HUES48 (cell line): ENCODE measurements around the gene TRAF5.

ENCODE experiments used
- H3K27ac ChIP-seq: one replicate; pipeline ENCODE4 v1.7.0; 2013; ENCODE audit warnings: low read depth, low read length, inconsistent platforms
- H3K27me3 ChIP-seq: 2 replicates; pipeline ENCODE4 v1.6.1; 2013; ENCODE audit warnings: mild to moderate bottlenecking, low read length; ENCODE audit not compliant: control insufficient read depth, insufficient read depth
- H3K36me3 ChIP-seq: 2 replicates; pipeline ENCODE4 v1.6.1; 2013; ENCODE audit warnings: low read length; ENCODE audit not compliant: control insufficient read depth, insufficient read depth
- H3K4me1 ChIP-seq: 2 replicates; pipeline ENCODE4 v1.6.1; 2013; ENCODE audit warnings: mild to moderate bottlenecking, low read length; ENCODE audit not compliant: control insufficient read depth, insufficient read depth
- H3K4me3 ChIP-seq: 2 replicates; pipeline ENCODE4 v1.5.1; 2013; ENCODE audit warnings: mild to moderate bottlenecking, low read depth, low read length
- H3K9ac ChIP-seq: 2 replicates; pipeline ENCODE4 v1.6.1; 2013; ENCODE audit warnings: mild to moderate bottlenecking, low read depth, low read length, moderate library complexity
- H3K9me3 ChIP-seq: 2 replicates; pipeline ENCODE4 v1.6.1; 2013; ENCODE audit warnings: low read length; ENCODE audit not compliant: control insufficient read depth, insufficient read depth

TRAF5 gene

GRCh38 chr1:211336161-211336560, 9.5 kb downstream of the TRAF5 start:
- H3K27me3 ChIP-seq: no peaks in the 10 kb centered on the region
- H3K27ac ChIP-seq: no peak overlapping the region
- H3K4me1 ChIP-seq: peaks cover 20% of the 10 kb centered on the region
- H3K36me3 ChIP-seq: no peaks in the 10 kb centered on the region
- no peak overlapping the region for H3K9ac ChIP-seq
- H3K9me3 ChIP-seq: no peaks in the 10 kb centered on the region
- H3K4me3 ChIP-seq: no peak overlapping the region

- Histone ChIP-seq H3K9ac (no peak overlapping the region), H3K27me3 (no peaks in the 10 kb centered on the region), H3K9me3 (no peaks in the 10 kb centered on the region), H3K4me1 (peaks cover 16% of the 10 kb centered on the region; the same call in 1 of the 2 replicates), H3K36me3 (no peaks in the 10 kb centered on the region), H3K27ac (no peak overlapping the region), H3K4me3 (no peak overlapping the region)
These were observed 10.1 kb downstream of the TRAF5 start for GRCh38 chr1:211336775-211337174.

DNA sequence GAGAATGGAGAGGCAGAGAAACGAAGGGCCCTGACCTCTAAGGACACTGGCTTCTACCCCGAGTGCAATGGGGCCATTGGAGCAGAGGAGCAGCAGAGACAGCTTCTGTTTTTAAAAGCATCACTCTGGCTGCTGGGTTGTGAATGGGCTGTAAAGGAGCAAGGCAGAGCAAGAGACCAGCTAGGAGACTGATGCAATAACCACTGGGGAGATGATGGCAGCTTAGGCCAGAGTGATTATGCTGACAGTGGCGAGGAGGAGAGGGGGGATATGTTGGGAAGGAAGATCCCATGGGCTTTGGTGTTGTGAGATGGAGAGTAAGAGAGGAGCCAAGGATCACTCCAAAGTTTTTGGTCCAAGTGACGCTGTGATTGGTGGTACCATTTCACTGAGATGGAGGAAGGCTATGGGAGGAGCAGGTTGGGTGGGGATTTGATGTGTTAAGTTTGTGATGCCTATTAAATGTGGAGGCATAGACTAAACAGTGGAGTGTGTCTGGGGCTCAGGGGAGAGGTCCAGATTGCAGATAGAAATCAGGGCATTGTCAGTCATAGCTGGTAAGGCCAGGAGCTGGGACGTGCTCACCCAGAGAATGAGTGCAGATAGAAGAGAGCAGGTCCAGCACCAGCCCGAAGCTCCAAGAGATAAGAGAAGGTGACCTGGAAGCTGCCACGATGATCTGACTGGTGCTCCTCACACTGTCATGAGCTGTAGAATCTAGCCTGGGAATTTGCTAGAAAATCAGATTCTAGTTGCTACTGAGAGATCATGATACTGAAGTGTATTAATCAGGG, 11.0 kb downstream of the TRAF5 start:
- H3K4me3 ChIP-seq: no peak overlapping the region
- no peak overlapping the region for H3K27ac ChIP-seq
- H3K4me1 ChIP-seq: peaks cover 9% of the 10 kb centered on the region; the same call in 1 of the 2 replicates
- no peak overlapping the region for H3K9ac ChIP-seq
- no peaks in the 10 kb centered on the region for H3K27me3 ChIP-seq
- no peaks in the 10 kb centered on the region for H3K36me3 ChIP-seq
- H3K9me3 ChIP-seq: no peaks in the 10 kb centered on the region

GRCh38 chr1:211338224-211338620, 11.6 kb downstream of the TRAF5 start:
- Histone ChIP-seq H3K9ac (no peak overlapping the region), H3K27me3 (no peaks in the 10 kb centered on the region), H3K9me3 (no peaks in the 10 kb centered on the region), H3K27ac (no peak overlapping the region), H3K4me1 (peaks cover 9% of the 10 kb centered on the region; the same call in 1 of the 2 replicates), H3K36me3 (no peaks in the 10 kb centered on the region), H3K4me3 (no peak overlapping the region)

GRCh38 chr1:211339631-211340041, 13.0 kb downstream of the TRAF5 start:
- no peak overlapping the region for H3K9ac ChIP-seq
- H3K36me3 ChIP-seq: no peaks in the 10 kb centered on the region
- no peaks in the 10 kb centered on the region for H3K27me3 ChIP-seq
- H3K4me1 ChIP-seq: peaks cover 9% of the 10 kb centered on the region; the same call in 1 of the 2 replicates
- no peaks in the 10 kb centered on the region for H3K9me3 ChIP-seq
- no peak overlapping the region for H3K4me3 ChIP-seq
- H3K27ac ChIP-seq: no peak overlapping the region

DNA sequence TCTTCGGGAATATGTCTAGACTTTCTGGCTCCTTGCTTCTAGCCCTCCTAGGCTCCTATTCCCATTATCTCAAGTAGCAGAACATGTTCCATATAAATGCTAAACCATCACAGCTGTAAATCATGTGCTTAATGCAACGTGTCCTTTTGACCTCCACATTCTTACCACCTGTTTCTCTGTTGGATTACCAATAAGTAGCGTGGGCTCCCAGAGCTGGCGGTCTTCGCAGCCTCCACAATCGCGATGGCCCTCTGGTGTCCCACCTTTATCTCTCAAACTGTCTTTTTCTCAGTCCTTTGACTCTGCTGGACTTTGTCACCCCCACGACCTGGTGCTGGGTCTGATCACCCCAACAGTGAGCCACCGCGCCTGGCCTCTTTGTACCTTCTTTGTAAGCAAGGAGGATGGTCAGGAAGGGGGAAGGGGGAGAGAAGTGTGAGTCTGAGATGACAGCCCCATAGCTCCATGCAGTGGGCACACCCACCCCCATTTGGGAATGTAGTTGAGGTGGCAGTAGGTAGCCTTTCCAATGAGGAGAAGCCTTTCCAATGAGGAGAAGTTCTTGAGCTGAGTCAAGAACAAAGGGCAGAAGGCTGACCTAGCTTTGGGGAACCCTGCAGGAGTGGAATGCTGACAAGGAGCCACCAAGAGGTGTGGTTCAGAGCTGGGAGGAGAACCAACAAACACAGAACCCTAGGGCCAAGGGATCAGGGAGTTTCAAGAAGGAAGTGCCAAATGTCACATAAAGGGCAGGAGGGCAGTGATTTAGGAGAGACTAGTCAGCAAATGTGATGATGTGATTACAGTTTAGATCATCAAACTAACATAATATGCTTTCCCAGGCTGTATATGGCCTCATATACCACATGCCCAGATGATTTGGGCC, 14.2 kb downstream of the TRAF5 start:
- peaks cover 11% of the 10 kb centered on the region for H3K4me1 ChIP-seq
- H3K36me3 ChIP-seq: no peaks in the 10 kb centered on the region
- no peak overlapping the region for H3K27ac ChIP-seq
- no peaks in the 10 kb centered on the region for H3K9me3 ChIP-seq
- H3K27me3 ChIP-seq: no peaks in the 10 kb centered on the region
- no peak overlapping the region for H3K9ac ChIP-seq
- no peak overlapping the region for H3K4me3 ChIP-seq

DNA sequence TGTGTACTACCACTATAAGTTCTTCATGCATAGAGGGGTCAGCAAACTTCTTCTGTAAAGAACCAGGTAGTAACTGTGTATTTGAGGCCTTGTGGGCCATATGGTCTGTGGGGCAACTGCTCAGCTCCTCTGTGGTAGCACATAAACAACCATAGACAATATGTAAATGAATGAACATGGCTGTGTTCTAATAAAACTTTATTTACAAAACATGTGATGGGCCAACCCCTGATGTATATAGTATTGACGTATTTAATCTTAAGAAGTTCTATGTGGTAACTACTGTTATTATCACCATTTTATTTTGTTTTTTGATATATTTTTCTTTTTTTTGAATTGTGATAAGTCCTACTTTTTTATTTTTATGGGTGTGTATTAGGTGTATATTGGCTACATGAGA, 15.4 kb downstream of the TRAF5 start:
- H3K27me3 ChIP-seq: no peaks in the 10 kb centered on the region
- H3K4me1 ChIP-seq: peaks cover 11% of the 10 kb centered on the region
- no peaks in the 10 kb centered on the region for H3K9me3 ChIP-seq
- H3K9ac ChIP-seq: no peak overlapping the region
- no peak overlapping the region for H3K4me3 ChIP-seq
- H3K27ac ChIP-seq: no peak overlapping the region
- H3K36me3 ChIP-seq: no peaks in the 10 kb centered on the region

DNA sequence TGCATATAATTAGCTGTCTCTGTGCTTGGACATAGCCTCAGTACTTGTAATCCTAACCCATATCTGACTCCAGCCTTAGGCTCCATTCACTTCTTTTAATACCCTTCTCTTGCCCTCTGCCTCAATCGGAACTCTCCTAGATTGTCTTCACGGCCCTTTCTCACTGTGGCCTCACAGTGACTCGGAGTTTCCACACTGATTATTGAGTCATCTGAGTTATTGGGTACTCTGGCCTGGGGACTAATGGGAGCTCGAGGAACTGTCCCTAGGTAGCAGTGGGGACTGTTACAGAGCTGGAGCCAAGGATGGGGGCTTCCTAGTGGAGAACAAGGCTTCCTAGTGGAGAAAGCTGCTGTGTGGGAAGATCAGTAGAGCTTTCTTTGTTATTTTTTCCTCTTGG, 17.0 kb downstream of the TRAF5 start:
- Histone ChIP-seq H3K4me1 (peaks cover 11% of the 10 kb centered on the region), H3K4me3 (no peak overlapping the region)

GRCh38 chr1:211344152-211344618, 17.6 kb downstream of the TRAF5 start:
- no peak overlapping the region for H3K27ac ChIP-seq
- no peaks in the 10 kb centered on the region for H3K27me3 ChIP-seq
- no peak overlapping the region for H3K9ac ChIP-seq
- H3K9me3 ChIP-seq: no peaks in the 10 kb centered on the region
- H3K36me3 ChIP-seq: no peaks in the 10 kb centered on the region
- no peak overlapping the region for H3K4me3 ChIP-seq
- H3K4me1 ChIP-seq: peaks cover 11% of the 10 kb centered on the region

More for the DNA sequence above, 17.0 kb downstream of the TRAF5 start:
- Histone ChIP-seq H3K27me3 (no peaks in the 10 kb centered on the region), H3K36me3 (no peaks in the 10 kb centered on the region), H3K9ac (no peak overlapping the region), H3K27ac (no peak overlapping the region), H3K9me3 (no peaks in the 10 kb centered on the region)

- H3K9ac ChIP-seq: no peak overlapping the region
- no peaks in the 10 kb centered on the region for H3K9me3 ChIP-seq
- H3K27ac ChIP-seq: peak overlapping the region; percentile 37
- peaks cover 11% of the 10 kb centered on the region for H3K4me1 ChIP-seq
- no peaks in the 10 kb centered on the region for H3K27me3 ChIP-seq
- H3K36me3 ChIP-seq: no peaks in the 10 kb centered on the region
- no peak overlapping the region for H3K4me3 ChIP-seq
These were observed 19.1 kb downstream of the TRAF5 start for GRCh38 chr1:211345719-211346118.
